ENCODE data around the gene SERINC4.

DNA sequence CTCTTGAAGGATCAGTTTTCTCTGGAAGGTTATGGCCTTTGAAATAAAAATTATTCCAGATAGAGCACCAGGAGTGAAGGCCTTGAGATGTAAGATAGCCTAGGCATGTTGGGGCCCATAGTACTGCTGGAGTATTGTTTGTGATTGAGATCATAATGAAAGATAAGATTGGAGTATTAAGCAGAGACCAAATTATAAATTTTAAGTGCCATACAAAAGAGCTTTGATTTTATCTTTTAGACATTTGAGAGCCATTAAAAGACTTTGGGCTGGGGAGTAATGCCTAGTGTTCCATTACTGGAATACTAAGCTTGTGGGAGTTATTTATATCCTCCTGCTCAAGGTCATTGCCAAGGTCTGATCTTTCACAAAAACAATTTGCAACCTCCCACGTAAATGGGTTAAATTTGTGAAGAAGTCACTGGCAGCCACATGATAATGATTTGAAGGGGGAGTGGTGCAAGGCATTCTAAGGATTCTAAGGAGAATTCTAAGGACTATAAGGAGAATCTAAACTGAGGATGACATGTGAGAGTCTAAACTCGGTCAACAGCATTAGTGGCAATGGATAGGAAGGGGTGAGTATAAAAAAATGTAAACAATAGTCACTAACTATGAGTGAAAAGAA is 36.1 kb downstream of the SERINC4 start:
- TF ChIP-seq POLR2A (IDR thresholded peaks at IDR 0.05; ENCODE audit: low read length) (no peak), GATA1 (IDR thresholded peaks at IDR 0.05; ENCODE audit: low read depth, low read length) (no peak)
